ENCODE measurements around the gene NRXN3.

NRXN3 gene

DNA sequence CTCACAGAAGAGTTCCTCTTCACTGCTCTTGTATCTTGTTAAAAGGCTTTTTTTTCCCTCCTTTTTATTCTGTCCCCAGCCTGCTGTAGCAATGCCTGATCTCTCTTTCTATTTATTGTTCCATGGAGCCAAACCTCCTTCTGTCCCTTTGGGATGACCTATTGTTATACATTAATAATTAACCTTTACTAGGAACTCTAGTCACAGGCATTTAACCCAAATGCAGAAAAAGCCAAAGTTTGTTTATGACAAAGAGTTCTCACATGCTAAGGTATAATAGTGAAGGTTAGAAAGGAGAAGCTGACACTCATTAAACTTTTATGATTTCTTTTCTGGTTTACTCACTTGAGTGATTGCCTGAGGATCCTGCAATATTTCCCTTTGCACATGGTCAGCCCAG lies 535.8 kb downstream of the NRXN3 start:
- H3K4me1 ChIP-seq (ENCODE audit: control insufficient read depth, insufficient read depth, low read length), result peaks cover 13% of the 10 kb centered on the region

DNA sequence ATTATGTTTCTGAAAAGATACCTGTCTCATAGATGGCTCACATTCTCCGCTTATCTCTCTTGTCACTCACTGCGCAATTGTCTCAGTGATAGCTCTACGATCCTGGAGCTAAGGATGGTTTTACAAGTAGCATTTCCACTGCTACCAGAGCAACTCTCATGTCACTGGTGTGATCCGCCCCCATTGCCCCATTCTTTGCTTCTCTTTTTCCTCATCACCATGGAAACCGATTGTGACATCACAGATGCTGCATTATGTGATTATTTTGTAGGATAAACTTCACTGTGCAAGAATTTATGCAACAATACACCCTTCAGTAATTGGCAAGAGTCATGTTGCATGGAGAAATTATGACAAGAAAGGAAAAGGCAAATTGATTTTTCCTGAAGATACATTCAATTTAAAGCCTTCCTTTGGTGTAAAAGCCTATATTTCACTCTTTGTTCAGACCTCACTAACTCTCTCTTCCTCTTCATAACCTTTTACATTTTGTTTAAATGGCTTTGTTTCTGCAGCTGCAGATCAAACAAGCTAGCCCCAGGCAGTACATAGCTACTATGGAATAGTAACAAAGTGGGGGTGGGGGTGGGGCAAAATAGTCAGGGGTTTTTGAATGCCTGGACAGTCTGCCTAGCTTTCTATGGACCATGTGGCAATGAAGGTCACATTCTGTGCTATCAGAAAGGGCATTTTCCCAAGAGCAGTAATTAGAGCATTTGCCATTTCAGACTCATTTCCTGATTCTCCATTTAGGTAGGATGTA lies 539.8 kb downstream of the NRXN3 start:
- 90% methylated on average over 4 to 5 of the region's 5 CpGs for WGBS, 2 experiments
- peak overlapping the region; percentile 38 for H3K27ac ChIP-seq (ENCODE audit: insufficient read depth, low read depth, low read length, poor library complexity, severe bottlenecking)
- H3K9me3 ChIP-seq (ENCODE audit: control insufficient read depth, low read length), result no peaks in the 10 kb centered on the region
- no peaks in the 10 kb centered on the region for H3K36me3 ChIP-seq (ENCODE audit: control insufficient read depth, insufficient read depth, low read length)
- no peaks in the 10 kb centered on the region for H3K27me3 ChIP-seq (ENCODE audit: control insufficient read depth, insufficient read depth, low read length, poor library complexity, severe bottlenecking)
- peaks cover 13% of the 10 kb centered on the region for H3K4me1 ChIP-seq (ENCODE audit: control insufficient read depth, insufficient read depth, low read length)
- no peak overlapping the region for H3K4me3 ChIP-seq (ENCODE audit: insufficient read depth, low read depth, low read length)

More for the DNA sequence above, 535.8 kb downstream of the NRXN3 start:
- no peaks in the 10 kb centered on the region for H3K36me3 ChIP-seq (ENCODE audit: control insufficient read depth, insufficient read depth, low read length)
- no peaks in the 10 kb centered on the region for H3K27me3 ChIP-seq (ENCODE audit: control insufficient read depth, insufficient read depth, low read length, poor library complexity, severe bottlenecking)
- H3K27ac ChIP-seq (ENCODE audit: insufficient read depth, low read depth, low read length, poor library complexity, severe bottlenecking), result no peak overlapping the region
- H3K4me3 ChIP-seq (ENCODE audit: insufficient read depth, low read depth, low read length), result no peak overlapping the region
- H3K9me3 ChIP-seq (ENCODE audit: control insufficient read depth, low read length), result no peaks in the 10 kb centered on the region

DNA sequence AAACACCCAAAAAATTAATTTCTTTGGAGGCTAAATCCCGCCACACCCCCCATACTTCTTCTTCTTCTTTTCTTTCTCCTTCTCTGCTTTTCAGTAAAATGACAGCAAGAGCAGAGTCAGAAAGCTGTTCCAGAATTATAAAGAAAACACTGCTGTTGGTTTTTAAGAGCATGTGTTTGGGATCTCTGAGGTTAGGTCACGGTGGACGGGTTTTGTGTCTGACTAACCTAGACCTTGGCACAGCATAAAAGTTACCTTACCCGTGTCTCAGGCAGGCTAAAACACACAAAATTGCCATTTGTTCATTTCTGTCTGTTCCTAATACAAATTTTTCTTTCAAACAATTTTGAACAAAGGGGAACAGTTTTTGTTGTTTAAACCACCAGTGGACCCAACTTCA lies 540.8 kb downstream of the NRXN3 start:
- no peak overlapping the region for H3K27ac ChIP-seq (ENCODE audit: insufficient read depth, low read depth, low read length, poor library complexity, severe bottlenecking)
- 90 to 93% methylated on average over 4 of the region's 4 CpGs for WGBS, 2 experiments
- no peaks in the 10 kb centered on the region for H3K9me3 ChIP-seq (ENCODE audit: control insufficient read depth, low read length)

DNA sequence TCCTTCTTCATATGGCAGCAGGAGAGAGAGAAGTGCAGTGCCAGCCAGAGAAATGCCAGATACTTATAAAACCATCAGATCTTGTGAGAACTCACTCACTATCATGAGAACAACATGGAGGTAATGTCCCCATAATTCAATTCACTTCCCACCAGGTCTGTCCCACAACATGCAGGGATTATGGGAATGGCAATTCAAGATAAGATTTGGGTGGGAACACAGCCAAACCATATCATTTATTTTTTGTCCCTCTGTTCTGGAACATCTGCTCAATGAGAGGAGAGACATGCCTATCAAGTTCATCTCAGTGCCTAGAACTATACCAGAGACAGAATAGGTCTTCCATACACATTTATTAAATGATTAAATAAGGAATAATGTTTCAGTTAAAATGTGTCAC lies 543.5 kb downstream of the NRXN3 start:
- Histone ChIP-seq H3K27ac (ENCODE audit: insufficient read depth, low read depth, low read length, poor library complexity, severe bottlenecking) (no peak overlapping the region), H3K4me3 (ENCODE audit: insufficient read depth, low read depth, low read length) (no peak overlapping the region), H3K36me3 (ENCODE audit: control insufficient read depth, insufficient read depth, low read length) (no peaks in the 10 kb centered on the region), H3K27me3 (ENCODE audit: control insufficient read depth, insufficient read depth, low read length, poor library complexity, severe bottlenecking) (no peaks in the 10 kb centered on the region), H3K4me1 (ENCODE audit: control insufficient read depth, insufficient read depth, low read length) (peaks cover 13% of the 10 kb centered on the region), H3K9me3 (ENCODE audit: control insufficient read depth, low read length) (no peaks in the 10 kb centered on the region)

More for the DNA sequence above, 540.8 kb downstream of the NRXN3 start:
- peaks cover 13% of the 10 kb centered on the region for H3K4me1 ChIP-seq (ENCODE audit: control insufficient read depth, insufficient read depth, low read length)
- H3K4me3 ChIP-seq (ENCODE audit: insufficient read depth, low read depth, low read length), result no peak overlapping the region
- no peaks in the 10 kb centered on the region for H3K27me3 ChIP-seq (ENCODE audit: control insufficient read depth, insufficient read depth, low read length, poor library complexity, severe bottlenecking)
- H3K36me3 ChIP-seq (ENCODE audit: control insufficient read depth, insufficient read depth, low read length), result no peaks in the 10 kb centered on the region

DNA sequence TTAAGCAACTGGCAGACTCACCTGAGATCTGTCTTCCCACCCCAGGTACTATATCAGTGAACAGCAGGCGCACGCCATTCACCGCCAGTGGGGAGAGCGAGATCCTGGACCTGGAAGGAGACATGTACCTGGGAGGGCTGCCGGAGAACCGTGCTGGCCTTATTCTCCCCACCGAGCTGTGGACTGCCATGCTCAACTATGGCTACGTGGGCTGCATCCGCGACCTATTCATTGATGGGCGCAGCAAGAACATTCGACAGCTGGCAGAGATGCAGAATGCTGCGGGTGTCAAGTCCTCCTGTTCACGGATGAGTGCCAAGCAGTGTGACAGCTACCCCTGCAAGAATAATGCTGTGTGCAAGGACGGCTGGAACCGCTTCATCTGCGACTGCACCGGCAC lies 544.5 kb downstream of the NRXN3 start:
- Histone ChIP-seq H3K27me3 (ENCODE audit: control insufficient read depth, insufficient read depth, low read length, poor library complexity, severe bottlenecking) (no peaks in the 10 kb centered on the region), H3K27ac (ENCODE audit: insufficient read depth, low read depth, low read length, poor library complexity, severe bottlenecking) (no peak overlapping the region), H3K4me3 (ENCODE audit: insufficient read depth, low read depth, low read length) (no peak overlapping the region), H3K4me1 (ENCODE audit: control insufficient read depth, insufficient read depth, low read length) (peaks cover 8% of the 10 kb centered on the region), H3K36me3 (ENCODE audit: control insufficient read depth, insufficient read depth, low read length) (no peaks in the 10 kb centered on the region), H3K9me3 (ENCODE audit: control insufficient read depth, low read length) (no peaks in the 10 kb centered on the region)
- 95% methylated on average over 18 of the region's 18 CpGs for WGBS, 2 experiments

DNA sequence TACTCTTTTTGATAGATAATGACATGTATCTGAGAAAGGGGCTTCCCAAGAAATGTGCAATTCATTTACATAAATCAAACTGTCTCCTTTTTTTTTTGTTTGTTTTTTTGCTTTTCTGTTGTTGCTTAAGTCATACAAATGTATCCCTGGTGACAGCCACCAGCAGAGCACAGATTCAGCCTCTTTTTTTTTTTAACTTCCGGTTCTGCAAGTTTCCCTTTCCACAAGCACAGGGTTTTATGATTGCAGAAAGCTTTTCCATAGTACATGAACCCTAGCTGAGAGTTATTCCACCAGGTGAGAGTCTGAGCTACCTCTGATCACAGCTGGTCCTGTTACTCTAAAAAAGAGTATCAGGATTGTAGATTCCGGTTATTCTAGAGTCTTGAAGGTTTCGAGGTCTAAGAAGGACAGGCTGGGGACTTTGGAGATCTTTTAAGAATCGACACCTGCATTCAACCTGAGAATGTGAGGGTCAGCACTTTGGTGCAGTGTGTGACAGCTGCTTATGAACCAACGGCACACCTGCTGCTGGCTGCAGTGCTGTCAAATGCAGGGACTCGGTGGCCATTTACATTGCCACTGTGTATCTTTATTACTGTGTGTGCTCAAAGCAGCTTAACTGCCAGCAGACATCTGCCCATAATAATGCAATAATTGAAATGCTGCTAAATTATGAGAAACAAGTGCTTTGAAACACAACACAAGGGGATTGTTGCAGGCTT lies 551.7 kb downstream of the NRXN3 start:
- Histone ChIP-seq H3K9me3 (ENCODE audit: control insufficient read depth, low read length) (no peaks in the 10 kb centered on the region), H3K4me1 (ENCODE audit: control insufficient read depth, insufficient read depth, low read length) (peaks cover 24% of the 10 kb centered on the region), H3K27ac (ENCODE audit: insufficient read depth, low read depth, low read length, poor library complexity, severe bottlenecking) (no peak overlapping the region), H3K36me3 (ENCODE audit: control insufficient read depth, insufficient read depth, low read length) (no peaks in the 10 kb centered on the region), H3K27me3 (ENCODE audit: control insufficient read depth, insufficient read depth, low read length, poor library complexity, severe bottlenecking) (no peaks in the 10 kb centered on the region), H3K4me3 (ENCODE audit: insufficient read depth, low read depth, low read length) (no peak overlapping the region)
- WGBS, 2 experiments, result 87 to 91% methylated on average over 6 of the region's 6 CpGs

DNA sequence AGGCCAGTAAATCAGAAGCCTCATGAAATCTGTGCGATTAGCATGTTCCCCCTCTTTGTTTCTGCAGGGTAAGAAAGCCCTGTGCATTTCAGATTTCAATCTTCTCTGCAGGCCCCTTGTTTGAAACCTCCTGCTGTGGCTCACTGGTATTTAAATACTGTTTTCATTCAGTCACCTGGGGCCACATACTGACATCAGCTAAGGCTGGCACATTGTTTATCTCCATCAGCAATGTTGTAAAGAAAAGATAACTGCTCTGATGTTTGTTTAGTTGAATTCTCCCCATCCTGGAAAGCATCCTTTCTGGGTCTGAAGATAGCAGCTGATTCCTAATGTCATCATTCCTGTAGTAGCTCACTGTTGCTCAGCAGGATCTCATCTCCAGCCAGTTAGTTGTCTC lies 554.9 kb downstream of the NRXN3 start:
- Histone ChIP-seq H3K36me3 (ENCODE audit: control insufficient read depth, insufficient read depth, low read length) (no peaks in the 10 kb centered on the region), H3K4me1 (ENCODE audit: control insufficient read depth, insufficient read depth, low read length) (peaks cover 24% of the 10 kb centered on the region), H3K27me3 (ENCODE audit: control insufficient read depth, insufficient read depth, low read length, poor library complexity, severe bottlenecking) (no peaks in the 10 kb centered on the region), H3K9me3 (ENCODE audit: control insufficient read depth, low read length) (no peaks in the 10 kb centered on the region), H3K27ac (ENCODE audit: insufficient read depth, low read depth, low read length, poor library complexity, severe bottlenecking) (no peak overlapping the region), H3K4me3 (ENCODE audit: insufficient read depth, low read depth, low read length) (no peak overlapping the region)
- WGBS, 2 experiments, result 60 to 65% methylated on average over 1 of the region's 1 CpG

DNA sequence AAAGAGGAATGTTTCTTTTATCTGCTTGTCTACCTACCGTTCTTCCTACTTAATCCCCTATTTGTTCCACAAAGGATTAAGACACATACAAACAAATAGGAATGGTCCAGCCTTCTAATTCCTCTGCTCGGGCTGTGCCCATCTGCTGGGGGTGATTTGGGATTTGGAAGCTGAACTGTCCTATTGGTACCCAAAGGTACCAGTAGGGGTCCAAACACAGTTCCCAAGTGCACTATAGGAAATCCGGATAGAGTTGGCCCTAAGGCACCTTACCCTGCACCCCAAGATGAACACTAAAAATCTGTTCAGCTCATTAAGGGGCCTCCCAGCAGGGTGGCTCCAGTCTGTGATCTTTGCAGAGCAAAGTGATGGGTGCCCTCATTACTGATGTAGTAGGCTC lies 566.9 kb downstream of the NRXN3 start:
- Histone ChIP-seq H3K4me3 (ENCODE audit: insufficient read depth, low read depth, low read length) (no peak overlapping the region), H3K27ac (ENCODE audit: insufficient read depth, low read depth, low read length, poor library complexity, severe bottlenecking) (no peak overlapping the region), H3K27me3 (ENCODE audit: control insufficient read depth, insufficient read depth, low read length, poor library complexity, severe bottlenecking) (no peaks in the 10 kb centered on the region), H3K4me1 (ENCODE audit: control insufficient read depth, insufficient read depth, low read length) (peaks cover 8% of the 10 kb centered on the region), H3K9me3 (ENCODE audit: control insufficient read depth, low read length) (no peaks in the 10 kb centered on the region), H3K36me3 (ENCODE audit: control insufficient read depth, insufficient read depth, low read length) (no peaks in the 10 kb centered on the region)
- 37 to 46% methylated on average over 3 of the region's 3 CpGs for WGBS, 2 experiments

DNA sequence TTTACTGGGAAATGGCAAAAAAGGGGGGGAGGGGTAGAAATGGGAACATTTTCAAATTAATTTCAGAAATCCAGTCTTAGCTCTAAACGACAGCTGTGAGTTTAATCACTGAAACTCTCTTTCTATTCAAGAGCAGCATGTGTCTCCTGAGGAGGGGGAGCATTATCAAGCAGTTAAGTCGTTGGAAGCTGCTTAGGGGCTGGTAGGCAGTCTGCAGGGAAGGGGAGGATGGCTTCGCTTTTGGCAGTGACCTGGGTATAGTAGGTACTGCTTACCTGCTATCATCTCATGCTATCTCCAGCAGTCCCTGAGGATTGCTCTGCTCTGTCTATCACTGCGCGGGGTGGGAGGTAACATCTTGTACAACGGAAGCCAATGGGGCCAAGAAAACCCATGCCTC lies 567.4 kb downstream of the NRXN3 start:
- H3K4me1 ChIP-seq (ENCODE audit: control insufficient read depth, insufficient read depth, low read length), result peaks cover 8% of the 10 kb centered on the region
- WGBS, 2 experiments, result 75 to 80% methylated on average over 6 of the region's 6 CpGs
- H3K27ac ChIP-seq (ENCODE audit: insufficient read depth, low read depth, low read length, poor library complexity, severe bottlenecking), result no peak overlapping the region
- H3K36me3 ChIP-seq (ENCODE audit: control insufficient read depth, insufficient read depth, low read length), result no peaks in the 10 kb centered on the region
- H3K4me3 ChIP-seq (ENCODE audit: insufficient read depth, low read depth, low read length), result no peak overlapping the region
- no peaks in the 10 kb centered on the region for H3K9me3 ChIP-seq (ENCODE audit: control insufficient read depth, low read length)
- no peaks in the 10 kb centered on the region for H3K27me3 ChIP-seq (ENCODE audit: control insufficient read depth, insufficient read depth, low read length, poor library complexity, severe bottlenecking)

DNA sequence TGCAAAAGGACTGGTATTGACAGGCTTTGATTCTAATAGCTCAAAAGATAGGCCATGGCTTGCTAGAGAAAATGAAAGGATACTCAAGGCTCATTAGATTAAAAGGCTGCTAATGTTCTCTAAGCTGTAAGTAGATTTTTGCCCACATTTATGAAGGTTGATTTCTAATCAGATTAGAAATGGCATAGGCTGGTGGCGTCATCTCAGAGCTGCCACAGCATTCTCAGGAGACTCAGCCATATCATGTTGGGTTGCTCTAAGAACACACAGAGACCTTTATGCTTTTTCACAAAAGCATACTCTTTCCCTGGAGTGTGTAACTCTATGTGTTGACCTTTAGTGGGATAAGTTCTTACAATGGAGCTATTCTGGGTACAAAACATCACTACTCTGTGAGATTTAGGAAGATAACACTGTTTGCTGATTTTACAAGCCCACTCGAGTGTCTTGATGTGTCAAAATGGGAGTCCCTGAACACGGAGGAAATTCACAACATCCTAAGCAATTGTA lies 576.0 kb downstream of the NRXN3 start:
- Histone ChIP-seq H3K9me3 (ENCODE audit: control insufficient read depth, low read length) (no peaks in the 10 kb centered on the region), H3K27me3 (ENCODE audit: control insufficient read depth, insufficient read depth, low read length, poor library complexity, severe bottlenecking) (no peaks in the 10 kb centered on the region), H3K4me3 (ENCODE audit: insufficient read depth, low read depth, low read length) (no peak overlapping the region), H3K36me3 (ENCODE audit: control insufficient read depth, insufficient read depth, low read length) (no peaks in the 10 kb centered on the region), H3K27ac (ENCODE audit: insufficient read depth, low read depth, low read length, poor library complexity, severe bottlenecking) (no peak overlapping the region), H3K4me1 (ENCODE audit: control insufficient read depth, insufficient read depth, low read length) (no peaks in the 10 kb centered on the region)
- WGBS, 2 experiments, result 80 to 92% methylated on average over 1 to 3 of the region's 3 CpGs
